SHP77 treated with DMSO at 0.1 percent for 48 hours (cell line): ENCODE data around the gene NID2.

ENCODE experiments used
- DNase-seq: peaks from one replicate; lab custom pipeline; 2025; lab: John Stamatoyannopoulos, UW

The NID2 gene

DNA sequence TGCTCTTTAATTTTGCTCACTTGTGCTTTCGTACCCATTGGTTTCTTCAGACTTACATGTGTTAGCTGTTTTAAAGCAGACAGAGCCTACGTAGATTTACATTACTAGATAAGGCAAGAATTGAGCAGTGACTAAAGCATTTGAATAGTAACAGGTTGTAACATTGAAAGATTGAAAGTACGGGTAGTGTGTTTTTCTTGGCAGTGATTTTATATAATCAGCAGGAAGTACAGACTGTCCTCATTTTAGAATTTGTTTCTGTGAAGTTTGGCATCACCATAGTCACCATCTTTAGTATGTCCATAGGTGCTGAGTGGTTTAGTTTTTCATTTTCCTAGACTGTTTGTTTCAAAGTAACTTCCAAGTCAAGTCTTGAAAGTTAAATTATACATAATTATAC lies 65.5 kb downstream of the NID2 start:
- no peak for DNase-seq

DNA sequence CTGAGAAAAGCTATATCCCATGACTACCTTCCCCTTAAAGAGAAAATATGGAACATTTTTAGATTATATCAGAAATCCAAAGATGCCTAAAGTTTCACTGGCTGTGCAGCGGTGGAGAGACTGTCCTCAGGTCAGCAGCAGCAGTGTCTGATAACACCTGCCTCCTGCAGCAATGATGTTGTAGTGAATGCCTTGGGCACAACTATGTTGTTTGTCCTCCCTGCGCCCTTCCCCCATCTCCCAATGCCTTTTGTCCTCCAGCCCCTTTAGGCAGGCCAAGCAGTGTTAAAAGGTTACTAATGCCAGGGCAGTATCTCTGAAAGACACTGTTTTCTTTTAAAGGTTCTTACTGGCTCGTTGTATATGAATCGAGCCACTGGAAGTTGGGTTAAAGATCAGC lies 66.3 kb downstream of the NID2 start:
- no peak for DNase-seq

DNA sequence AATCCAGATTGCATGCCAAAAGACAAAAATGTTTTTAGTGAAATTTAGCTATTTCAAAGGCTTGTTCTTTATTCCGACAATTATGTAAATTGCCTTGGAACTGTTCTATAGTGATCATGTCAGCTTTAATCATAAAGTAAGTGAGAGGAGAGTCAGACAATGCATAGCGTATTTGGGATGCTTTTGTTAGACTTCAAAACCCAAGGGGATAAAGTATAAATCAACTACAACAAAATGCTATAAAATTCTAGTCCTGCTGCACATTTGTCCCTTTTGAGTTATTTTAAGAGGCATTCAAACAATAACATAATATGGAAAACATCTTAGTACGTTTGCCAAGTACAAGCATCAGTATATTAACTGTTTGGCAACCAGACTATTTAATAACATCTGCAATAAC lies 68.2 kb downstream of the NID2 start:
- DNase-seq, result no peak

DNA sequence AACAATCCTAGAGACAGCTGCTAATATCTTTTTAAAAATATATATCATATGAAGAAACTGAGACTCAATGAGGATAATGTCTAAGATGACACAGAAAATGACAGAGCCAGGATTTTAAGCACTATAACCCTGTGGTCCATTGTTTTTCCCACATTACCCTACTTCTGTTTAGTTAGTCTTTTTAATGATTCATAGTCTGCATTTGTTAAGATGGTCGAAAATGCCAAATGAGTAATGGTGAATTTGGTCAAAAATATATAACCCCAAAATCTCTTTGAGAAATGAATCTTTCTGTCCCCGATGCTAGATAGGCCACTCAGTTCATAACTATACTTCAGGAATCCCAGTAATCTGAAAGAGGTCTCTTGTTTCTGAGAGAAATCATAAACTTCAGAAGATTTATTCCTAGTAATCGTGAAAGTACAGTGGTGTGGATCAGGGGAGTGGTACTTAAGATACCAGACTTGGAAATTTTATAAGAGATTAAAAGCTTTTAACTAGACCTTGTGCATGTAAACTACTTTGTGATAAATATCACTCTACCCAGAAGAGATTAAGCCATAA lies 68.8 kb downstream of the NID2 start:
- DNase-seq, result no peak

GRCh38 chr14:51999084-51999483 lies 69.8 kb downstream of the NID2 start:
- DNase-seq, result no peak

DNA sequence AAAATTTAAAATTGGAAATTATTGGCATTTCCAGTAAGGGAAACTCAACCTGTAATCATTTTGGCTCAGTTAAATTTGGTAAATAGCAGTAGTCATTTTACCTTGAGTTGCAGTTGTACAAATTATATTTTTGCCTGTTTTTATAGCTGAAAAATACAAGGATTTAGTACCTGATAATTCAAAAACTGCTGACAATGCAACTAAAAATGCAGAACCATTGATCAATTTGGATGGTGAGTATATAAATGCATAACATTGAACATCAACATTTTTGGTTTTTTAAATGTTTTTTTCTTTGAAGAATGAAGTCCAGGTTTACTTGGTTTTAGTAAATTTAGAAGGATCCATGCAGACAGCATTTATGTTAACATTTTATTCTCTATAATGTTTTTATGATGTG lies 70.5 kb downstream of the NID2 start:
- DNase-seq, result no peak

GRCh38 chr14:51996148-51996746 lies 72.6 kb downstream of the NID2 start:
- DNase-seq, result no peak

DNA sequence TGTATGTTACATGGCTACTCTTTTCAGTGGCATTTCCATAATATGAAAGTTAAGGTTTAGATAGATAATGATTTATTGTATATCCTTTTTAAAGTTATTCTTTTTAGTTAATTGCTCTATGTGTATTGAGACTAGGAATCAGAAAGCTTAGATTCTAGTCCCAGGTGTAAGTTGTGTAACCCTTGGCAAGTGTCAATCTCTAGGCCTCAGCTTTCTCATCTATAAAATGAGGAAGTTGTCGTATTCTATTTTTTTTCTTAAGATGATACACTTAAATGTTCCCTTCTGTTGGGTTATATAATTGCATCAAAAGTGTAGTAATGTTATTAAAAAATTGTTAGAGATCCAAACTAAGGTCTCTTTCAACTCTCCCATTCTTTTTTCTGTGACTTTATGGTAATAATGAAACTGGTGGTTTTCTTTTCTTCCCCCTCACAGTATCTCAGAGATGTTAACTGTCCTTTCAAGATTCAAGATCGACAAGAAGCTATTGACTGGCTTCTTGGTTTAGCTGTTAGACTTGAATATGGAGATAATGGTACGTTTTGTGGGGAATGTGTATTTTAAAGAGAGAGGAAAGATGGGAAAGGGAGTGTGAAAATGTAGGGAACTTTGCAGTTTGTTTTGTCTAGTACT lies 75.5 kb downstream of the NID2 start:
- no peak for DNase-seq

- no peak for DNase-seq
Measured at GRCh38 chr14:51990488-51990887, 78.4 kb downstream of the NID2 start.

DNA sequence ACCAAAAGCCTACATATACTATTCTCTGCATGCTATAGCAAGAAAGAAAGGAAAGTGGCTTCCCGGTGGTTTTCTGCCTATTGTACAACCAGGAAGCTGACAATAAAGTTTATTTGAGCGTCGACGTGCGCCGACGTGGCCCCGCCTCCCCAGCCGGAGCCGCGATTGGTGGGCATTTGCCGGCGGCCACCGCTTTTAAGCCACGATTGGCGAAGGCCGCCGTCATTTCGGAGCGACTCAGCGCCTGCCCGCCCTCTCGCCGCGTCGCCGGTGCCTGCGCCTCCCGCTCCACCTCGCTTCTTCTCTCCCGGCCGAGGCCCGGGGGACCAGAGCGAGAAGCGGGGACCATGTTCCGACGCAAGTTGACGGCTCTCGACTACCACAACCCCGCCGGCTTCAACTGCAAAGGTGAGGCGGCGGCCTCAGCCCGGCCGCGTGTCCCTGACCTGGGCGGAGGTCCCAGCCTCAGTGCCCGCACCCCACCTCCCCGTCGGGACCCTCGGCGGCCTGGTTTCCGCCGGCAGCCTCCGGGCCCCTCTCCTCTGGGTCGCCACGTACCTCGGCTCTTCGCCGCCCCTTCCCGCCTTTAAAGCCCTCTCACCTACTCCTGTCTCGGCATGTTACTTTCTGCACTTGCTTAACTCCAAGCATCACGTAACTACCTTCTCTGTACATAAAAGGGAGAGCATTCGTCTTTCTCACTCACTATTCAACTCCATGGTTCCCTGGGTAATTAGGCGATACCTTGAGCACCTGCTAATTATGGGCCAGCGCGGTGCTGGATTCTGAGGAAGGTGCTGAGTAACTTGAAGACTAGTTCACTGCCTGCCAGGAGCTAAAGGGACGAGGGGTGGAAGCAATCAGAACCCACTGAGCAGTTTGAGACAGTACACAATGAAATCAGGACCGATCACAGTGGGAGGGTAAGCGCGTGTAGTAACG lies 79.3 kb downstream of the NID2 start, which contains the start of gene RTRAF:
Gene RTRAF, plus strand, starts transcription at position 254 of the 942 bp plus-strand sequence. Its CDS starts 94 bp downstream, at position 348.
- peak; percentile 92 for DNase-seq

DNA sequence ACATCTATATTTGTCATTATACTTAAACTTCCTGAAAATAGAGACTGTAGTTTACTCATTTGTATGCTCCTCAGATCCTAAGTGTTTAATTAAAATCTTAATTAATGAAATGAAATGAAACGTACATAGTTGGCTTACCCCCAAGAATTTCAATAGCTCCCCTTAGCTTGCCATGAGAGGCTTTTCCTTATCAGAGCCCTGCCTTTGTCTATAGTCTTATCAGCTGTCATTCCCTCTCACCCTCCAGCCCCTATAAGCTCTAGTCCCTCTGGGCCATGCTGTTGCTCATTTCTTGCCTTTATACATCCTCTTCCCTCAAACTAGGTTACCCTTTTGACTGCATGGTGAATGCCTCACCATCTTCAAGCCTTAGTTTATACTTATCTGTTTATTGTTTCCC lies 80.6 kb downstream of the NID2 start:
- DNase-seq, result no peak

DNA sequence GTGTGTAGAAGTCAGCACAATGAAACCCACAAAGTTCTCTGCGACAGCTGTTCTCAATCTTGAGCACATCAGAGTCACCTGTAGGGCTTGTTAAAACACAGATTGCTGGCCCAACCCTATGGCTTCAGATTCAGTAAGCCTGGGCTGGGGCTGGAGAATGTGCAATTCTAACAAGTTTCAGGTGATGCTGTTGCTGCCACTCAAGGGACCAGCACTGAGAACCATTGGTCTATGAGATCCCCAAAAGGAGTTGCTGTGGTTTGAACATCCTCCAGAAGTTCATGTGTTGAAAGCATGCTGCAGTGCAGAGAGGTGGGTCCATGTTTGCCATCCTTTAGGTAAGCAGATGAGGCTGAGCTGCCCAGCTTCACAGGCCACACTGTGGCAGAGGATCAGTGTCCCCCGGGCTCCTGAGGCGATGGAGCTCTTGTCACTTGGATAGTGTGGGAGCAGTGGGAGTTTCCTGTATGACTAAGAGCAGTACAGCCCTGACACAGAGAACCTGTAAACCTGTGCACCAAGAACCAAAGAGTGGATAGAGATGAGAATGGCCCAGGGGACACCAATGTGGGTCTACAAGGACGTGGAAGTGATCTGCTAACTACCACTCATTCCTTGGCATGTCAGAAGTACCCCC lies 87.5 kb downstream of the NID2 start:
- DNase-seq, result no peak

GRCh38 chr14:51979088-51979709 lies 89.7 kb downstream of the NID2 start:
- peak; percentile 31 for DNase-seq

DNA sequence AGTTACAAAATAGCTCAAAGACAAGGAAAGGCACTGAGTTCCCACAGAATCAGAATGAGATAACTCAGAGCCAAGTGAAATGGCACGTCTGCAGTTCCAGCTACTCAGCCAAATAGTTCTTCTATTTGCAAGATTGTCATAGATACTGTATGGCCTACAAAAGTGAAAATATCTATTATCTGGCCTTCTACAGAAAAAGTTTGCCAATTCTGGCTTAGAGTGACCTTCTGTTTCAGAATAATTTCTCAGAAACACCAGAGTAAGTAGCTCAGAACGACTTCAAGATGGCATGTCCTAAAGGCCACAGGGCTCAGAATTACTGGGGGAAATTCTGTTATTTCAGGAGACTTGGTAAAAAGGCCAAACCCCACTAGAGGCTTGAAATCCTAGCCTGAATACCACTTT lies 90.2 kb downstream of the NID2 start:
- DNase-seq, result no peak

GRCh38 chr14:51977075-51977474 lies 91.8 kb downstream of the NID2 start:
- DNase-seq, result no peak

GRCh38 chr14:51972566-51972965 lies 96.3 kb downstream of the NID2 start:
- DNase-seq, result no peak

GRCh38 chr14:51969852-51970540 lies 98.9 kb downstream of the NID2 start:
- DNase-seq, result no peak

DNA sequence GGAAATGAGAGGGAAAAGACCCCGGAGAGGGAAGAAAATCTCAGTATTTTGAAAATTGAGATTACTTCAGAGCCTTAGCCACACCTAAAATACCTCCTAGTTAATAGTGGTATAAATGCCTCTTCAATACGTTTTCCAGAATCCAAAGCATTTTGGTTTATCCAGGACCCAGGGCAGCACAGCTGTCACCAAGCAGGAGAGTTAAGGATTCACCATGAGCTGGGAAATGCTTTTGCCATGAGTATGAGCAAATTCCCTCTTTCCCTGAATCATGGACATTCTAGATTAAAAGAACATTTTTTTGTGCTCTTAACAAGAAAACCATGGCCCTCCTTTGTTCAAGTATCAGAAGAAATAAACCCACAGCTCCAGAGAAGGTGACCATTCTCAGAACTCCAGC lies 101.3 kb downstream of the NID2 start:
- no peak for DNase-seq

GRCh38 chr14:51963286-51963685 lies 105.6 kb downstream of the NID2 start:
- no peak for DNase-seq

GRCh38 chr14:51962711-51963110 lies 106.1 kb downstream of the NID2 start:
- DNase-seq, result no peak

GRCh38 chr14:51960866-51961265 lies 108.0 kb downstream of the NID2 start:
- no peak for DNase-seq
